Endothelial cell (in vitro differentiated cells): ENCODE measurements around the gene TXNL4B. TPM values are rescaled to one million over a fixed set of nuclear protein-coding genes. Genes with fewer than 3 reads are reported as not detected.
A peak's percentile ranks its signal among the peaks of the same experiment; 100 is the strongest.

ENCODE experiments used
- DNase-seq: peaks from one replicate; pipeline ENCODE4 v3.0.0; 2021; ENCODE audit warnings: low spot score
- H3K27ac Mint-ChIP-seq: one replicate; pipeline ENCODE4 v1.8.0; 2021; ENCODE audit warnings: mixed read lengths, inconsistent platforms; ENCODE audit not compliant: unreplicated experiment
- H3K27me3 Mint-ChIP-seq: one replicate; pipeline ENCODE4 v1.8.0; 2021; ENCODE audit warnings: mild to moderate bottlenecking, moderate library complexity, mixed read lengths, inconsistent platforms; ENCODE audit not compliant: unreplicated experiment
- H3K36me3 Mint-ChIP-seq: one replicate; pipeline ENCODE4 v1.8.0; 2021; ENCODE audit warnings: mild to moderate bottlenecking, low read depth, mixed read lengths, inconsistent platforms; ENCODE audit not compliant: unreplicated experiment
- H3K4me1 Mint-ChIP-seq: one replicate; pipeline ENCODE4 v1.8.0; 2021; ENCODE audit warnings: mild to moderate bottlenecking, mixed read lengths, inconsistent platforms; ENCODE audit not compliant: unreplicated experiment
- H3K4me3 Mint-ChIP-seq: one replicate; pipeline ENCODE4 v1.8.0; 2021; ENCODE audit warnings: mild to moderate bottlenecking, mixed read lengths, inconsistent platforms; ENCODE audit not compliant: unreplicated experiment
- H3K9me3 Mint-ChIP-seq: one replicate; pipeline ENCODE4 v1.8.0; 2021; ENCODE audit warnings: mixed read lengths, inconsistent platforms; ENCODE audit not compliant: unreplicated experiment
- total RNA-seq: library from RNA; stranded (reverse); fragmentation: NEBNext Ultra II Directional; extraction: Animal tissue kit (Norgen Biotek cat#: 25700); gene quantifications from one replicate; pipeline ENCODE4 v1.2.1, GENCODE V29; 2021; ENCODE audit not compliant: unreplicated experiment
- TF ChIP-seq, protein P1 (sequence below): fragments of 200-600 bp; sonication (generic); IDR thresholded peaks from one replicate; pipeline ENCODE4 v1.5.0; 2021; ENCODE audit warnings: antibody characterized with exemption; ENCODE audit not compliant: unreplicated experiment

The TXNL4B gene
- total RNA-seq, 1 donor from 2014 or later = 10.9 TPM

GRCh38 chr16:72104905-72105304, 11.5 kb upstream of the TXNL4B start:
- DNase-seq = no peak
- H3K9me3 Mint-ChIP-seq = no peaks in the 10 kb centered on the region
- H3K4me3 Mint-ChIP-seq = no peak overlapping the region
- no peaks in the 10 kb centered on the region for H3K4me1 Mint-ChIP-seq
- peaks cover 81% of the 10 kb centered on the region for H3K36me3 Mint-ChIP-seq
- TF ChIP-seq, protein P1, sequence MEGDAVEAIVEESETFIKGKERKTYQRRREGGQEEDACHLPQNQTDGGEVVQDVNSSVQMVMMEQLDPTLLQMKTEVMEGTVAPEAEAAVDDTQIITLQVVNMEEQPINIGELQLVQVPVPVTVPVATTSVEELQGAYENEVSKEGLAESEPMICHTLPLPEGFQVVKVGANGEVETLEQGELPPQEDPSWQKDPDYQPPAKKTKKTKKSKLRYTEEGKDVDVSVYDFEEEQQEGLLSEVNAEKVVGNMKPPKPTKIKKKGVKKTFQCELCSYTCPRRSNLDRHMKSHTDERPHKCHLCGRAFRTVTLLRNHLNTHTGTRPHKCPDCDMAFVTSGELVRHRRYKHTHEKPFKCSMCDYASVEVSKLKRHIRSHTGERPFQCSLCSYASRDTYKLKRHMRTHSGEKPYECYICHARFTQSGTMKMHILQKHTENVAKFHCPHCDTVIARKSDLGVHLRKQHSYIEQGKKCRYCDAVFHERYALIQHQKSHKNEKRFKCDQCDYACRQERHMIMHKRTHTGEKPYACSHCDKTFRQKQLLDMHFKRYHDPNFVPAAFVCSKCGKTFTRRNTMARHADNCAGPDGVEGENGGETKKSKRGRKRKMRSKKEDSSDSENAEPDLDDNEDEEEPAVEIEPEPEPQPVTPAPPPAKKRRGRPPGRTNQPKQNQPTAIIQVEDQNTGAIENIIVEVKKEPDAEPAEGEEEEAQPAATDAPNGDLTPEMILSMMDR = no peak
- H3K27me3 Mint-ChIP-seq = peaks cover 9% of the 10 kb centered on the region
- no peak overlapping the region for H3K27ac Mint-ChIP-seq

DNA sequence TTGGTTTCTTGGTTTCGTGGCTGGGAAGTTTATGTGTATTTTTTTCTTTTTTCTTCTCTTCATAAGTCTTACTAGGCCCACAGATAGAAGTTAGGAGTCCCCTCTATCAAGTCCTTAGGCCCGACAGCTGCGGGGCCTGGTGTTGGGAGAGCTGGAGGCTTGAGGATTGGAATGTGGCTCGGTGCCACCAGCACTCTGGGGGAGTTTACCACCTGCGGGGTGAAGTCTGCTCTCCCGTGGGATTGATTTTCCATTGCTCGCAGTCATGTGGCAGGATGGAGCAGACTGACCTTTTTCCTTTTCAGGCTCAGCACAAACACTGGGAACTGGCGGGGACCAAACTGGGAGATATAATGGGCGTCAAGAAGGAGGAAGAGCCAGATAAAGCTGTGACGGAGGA, 7.8 kb upstream of the TXNL4B start:
- no peak overlapping the region for H3K27ac Mint-ChIP-seq
- H3K27me3 Mint-ChIP-seq = peaks cover 15% of the 10 kb centered on the region
- H3K9me3 Mint-ChIP-seq = no peaks in the 10 kb centered on the region

GRCh38 chr16:72099377-72099818, 6.0 kb upstream of the TXNL4B start:
- peaks cover 21% of the 10 kb centered on the region for H3K4me1 Mint-ChIP-seq
- TF ChIP-seq, protein P1 = peak; percentile 27
- peak overlapping the region; percentile 71 for H3K4me3 Mint-ChIP-seq
- peak; percentile 75 for DNase-seq
- H3K27me3 Mint-ChIP-seq = peaks cover 15% of the 10 kb centered on the region
- peak overlapping the region; percentile 57 for H3K27ac Mint-ChIP-seq
- H3K36me3 Mint-ChIP-seq = peaks cover 73% of the 10 kb centered on the region
- H3K9me3 Mint-ChIP-seq = no peaks in the 10 kb centered on the region

More for the DNA sequence above, 7.8 kb upstream of the TXNL4B start:
- H3K4me3 Mint-ChIP-seq = peak overlapping the region; percentile 69
- TF ChIP-seq, protein P1 = no peak
- H3K4me1 Mint-ChIP-seq = peaks cover 7% of the 10 kb centered on the region
- peaks cover 86% of the 10 kb centered on the region for H3K36me3 Mint-ChIP-seq
- no peak for DNase-seq

GRCh38 chr16:72098936-72099335, 5.5 kb upstream of the TXNL4B start:
- H3K27ac Mint-ChIP-seq = peak overlapping the region; percentile 22
- peaks cover 18% of the 10 kb centered on the region for H3K27me3 Mint-ChIP-seq
- no peaks in the 10 kb centered on the region for H3K9me3 Mint-ChIP-seq
- peak overlapping the region; percentile 40 for H3K4me3 Mint-ChIP-seq
- DNase-seq = peak; percentile 20
- H3K36me3 Mint-ChIP-seq = peaks cover 72% of the 10 kb centered on the region
- H3K4me1 Mint-ChIP-seq = peaks cover 25% of the 10 kb centered on the region
- TF ChIP-seq, protein P1 = no peak

DNA sequence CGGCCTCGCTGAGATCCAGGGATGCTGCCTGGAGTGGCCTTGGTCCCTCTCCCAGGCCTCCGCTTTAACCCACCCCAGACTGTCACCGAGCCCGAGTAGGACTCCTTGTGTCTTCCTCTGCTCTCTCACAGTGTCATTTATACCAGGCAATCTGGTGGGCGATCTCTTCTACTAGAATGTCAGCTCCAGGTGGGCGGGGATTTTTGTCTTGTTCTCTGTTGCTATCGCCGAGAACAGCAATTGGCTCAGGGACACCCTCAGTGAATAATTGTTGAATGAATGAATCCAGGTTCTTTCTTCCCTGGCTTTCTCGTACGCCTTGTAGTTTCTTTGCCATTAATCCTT, 818 bp upstream of the TXNL4B start:
- peaks cover 13% of the 10 kb centered on the region for H3K27me3 Mint-ChIP-seq
- H3K4me1 Mint-ChIP-seq = peaks cover 40% of the 10 kb centered on the region
- H3K36me3 Mint-ChIP-seq = peaks cover 41% of the 10 kb centered on the region
- no peak for DNase-seq
- no peaks in the 10 kb centered on the region for H3K9me3 Mint-ChIP-seq
- peak overlapping the region; percentile 98 for H3K4me3 Mint-ChIP-seq
- TF ChIP-seq, protein P1 = no peak
- H3K27ac Mint-ChIP-seq = peak overlapping the region; percentile 97
